WI38 (cell line): ENCODE measurements around the gene MDK.

ENCODE experiments used
- H3K4me3 ChIP-seq: 2 replicates; pipeline ENCODE4 v1.5.1; 2011; ENCODE audit warnings: low read depth, mild to moderate bottlenecking, control low read depth, low read length
- TF ChIP-seq, protein P1 (sequence below): IDR thresholded peaks from 2 replicates; pipeline ENCODE4 v1.5.1; 2012; ENCODE audit warnings: low read depth, mild to moderate bottlenecking, control low read depth, low read length

The MDK gene

GRCh38 chr11:46363031-46363407 is 18.4 kb upstream of the MDK start:
- TF ChIP-seq, protein P1, sequence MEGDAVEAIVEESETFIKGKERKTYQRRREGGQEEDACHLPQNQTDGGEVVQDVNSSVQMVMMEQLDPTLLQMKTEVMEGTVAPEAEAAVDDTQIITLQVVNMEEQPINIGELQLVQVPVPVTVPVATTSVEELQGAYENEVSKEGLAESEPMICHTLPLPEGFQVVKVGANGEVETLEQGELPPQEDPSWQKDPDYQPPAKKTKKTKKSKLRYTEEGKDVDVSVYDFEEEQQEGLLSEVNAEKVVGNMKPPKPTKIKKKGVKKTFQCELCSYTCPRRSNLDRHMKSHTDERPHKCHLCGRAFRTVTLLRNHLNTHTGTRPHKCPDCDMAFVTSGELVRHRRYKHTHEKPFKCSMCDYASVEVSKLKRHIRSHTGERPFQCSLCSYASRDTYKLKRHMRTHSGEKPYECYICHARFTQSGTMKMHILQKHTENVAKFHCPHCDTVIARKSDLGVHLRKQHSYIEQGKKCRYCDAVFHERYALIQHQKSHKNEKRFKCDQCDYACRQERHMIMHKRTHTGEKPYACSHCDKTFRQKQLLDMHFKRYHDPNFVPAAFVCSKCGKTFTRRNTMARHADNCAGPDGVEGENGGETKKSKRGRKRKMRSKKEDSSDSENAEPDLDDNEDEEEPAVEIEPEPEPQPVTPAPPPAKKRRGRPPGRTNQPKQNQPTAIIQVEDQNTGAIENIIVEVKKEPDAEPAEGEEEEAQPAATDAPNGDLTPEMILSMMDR = no peak
- no peak overlapping the region for H3K4me3 ChIP-seq

DNA sequence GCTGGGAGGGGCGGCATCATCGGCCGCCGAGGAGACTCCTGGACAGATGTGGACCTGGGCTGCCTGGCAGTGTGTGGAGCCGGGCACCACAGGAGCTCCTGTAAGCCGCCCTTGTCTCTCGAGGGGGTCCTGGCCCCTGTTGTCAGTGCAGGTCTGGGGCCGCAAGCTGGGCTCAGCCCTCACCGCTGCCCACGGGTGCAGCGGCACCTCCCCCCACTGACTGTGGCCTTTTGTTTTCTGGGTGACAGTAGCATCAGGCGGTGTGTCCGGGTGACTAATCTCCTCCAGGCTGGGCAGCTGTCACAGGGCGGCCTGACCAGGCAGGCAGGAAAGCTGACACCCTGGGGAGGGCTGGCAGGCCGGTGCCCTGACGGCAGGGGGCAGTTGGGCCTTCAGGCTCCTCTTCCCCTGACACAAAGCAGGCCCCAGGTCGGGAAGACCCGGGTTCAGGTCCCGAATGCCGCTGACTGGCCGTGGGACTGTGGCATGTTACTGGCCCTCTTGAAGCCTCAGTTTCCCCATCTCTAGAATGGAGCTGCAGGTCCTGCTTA is 17.9 kb upstream of the MDK start:
- TF ChIP-seq, protein P1 = no peak
- no peak overlapping the region for H3K4me3 ChIP-seq

DNA sequence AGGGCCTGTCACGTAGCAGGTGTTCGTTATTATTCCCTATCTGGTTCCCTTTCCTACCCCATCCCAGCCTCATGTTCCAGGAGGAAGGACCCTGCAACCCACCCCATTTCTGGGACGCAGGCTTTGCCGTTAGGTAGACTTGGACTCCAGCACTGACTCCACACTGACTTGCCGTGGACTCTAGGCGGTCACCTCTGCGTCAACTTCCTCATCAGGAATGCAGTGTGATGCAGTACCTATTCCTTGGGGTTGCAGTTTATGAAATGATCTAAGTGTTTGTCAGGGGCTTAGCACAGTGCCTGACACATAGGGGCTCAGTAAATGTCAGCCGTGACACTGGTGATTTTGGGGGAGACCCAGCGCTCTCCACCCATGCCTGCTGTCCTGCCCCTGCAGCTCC is 17.4 kb upstream of the MDK start:
- no peak overlapping the region for H3K4me3 ChIP-seq
- TF ChIP-seq, protein P1 = no peak

GRCh38 chr11:46364791-46365190 is 16.7 kb upstream of the MDK start:
- H3K4me3 ChIP-seq = no peak overlapping the region
- TF ChIP-seq, protein P1 = no peak

- H3K4me3 ChIP-seq = no peak overlapping the region
These were observed 15.2 kb upstream of the MDK start for GRCh38 chr11:46366260-46366659.

GRCh38 chr11:46366661-46367161 is 14.8 kb upstream of the MDK start:
- TF ChIP-seq, protein P1 = no peak
- no peak overlapping the region for H3K4me3 ChIP-seq

More at GRCh38 chr11:46366260-46366659, 15.2 kb upstream of the MDK start:
- TF ChIP-seq, protein P1 = no peak

GRCh38 chr11:46367244-46367915 is 14.1 kb upstream of the MDK start:
- no peak overlapping the region for H3K4me3 ChIP-seq
- TF ChIP-seq, protein P1 = peak; percentile 56
